Activated CD4-positive, alpha-beta T cell treated with anti-CD3 and anti-CD28 coated beads, Interleukin-2, amount 10 ng/mL, durations not matched to agents 24 days and 14 days (primary cell): Measurements from ENCODE around the gene CARD8. TPM values are rescaled to one million over a fixed set of nuclear protein-coding genes. Genes with fewer than 3 reads are reported as not detected.
A peak's percentile ranks its signal among the peaks of the same experiment; 100 is the strongest.
"Not testable (repeated sequence)": the region's sequence is repeated elsewhere in the genome, so short reads cannot be mapped to it uniquely, and the experiment has no call there.

Source experiments
- DNase-seq: peaks from one replicate; pipeline ENCODE4 v3.0.0; 2022
- H3K27ac Mint-ChIP-seq: one replicate; pipeline ENCODE4 v1.8.0; 2022; ENCODE audit warnings: mild to moderate bottlenecking, mixed read lengths
- H3K27me3 Mint-ChIP-seq: one replicate; pipeline ENCODE4 v1.8.0; 2022; ENCODE audit warnings: mixed read lengths
- H3K36me3 Mint-ChIP-seq: one replicate; pipeline ENCODE4 v1.8.0; 2022; ENCODE audit warnings: low read depth, mild to moderate bottlenecking, mixed read lengths
- H3K4me1 Mint-ChIP-seq: one replicate; pipeline ENCODE4 v1.8.0; 2021; ENCODE audit warnings: mixed read lengths
- H3K4me3 Mint-ChIP-seq: one replicate; pipeline ENCODE4 v1.8.0; 2022; ENCODE audit warnings: mild to moderate bottlenecking, moderate library complexity, mixed read lengths
- H3K9me3 Mint-ChIP-seq: one replicate; pipeline ENCODE4 v1.8.0; 2021; ENCODE audit warnings: mixed read lengths
- intact Hi-C: fragments of 100-400 bp; cut with micrococcal nuclease; formaldehyde crosslinking; loops from one replicate; pipeline ENCODE4 v1.15.1; 2023
- total RNA-seq: library from RNA; stranded (reverse); gene quantifications from 2 replicates; pipeline ENCODE4 v1.2.3, GENCODE V29; 2022

Gene CARD8
- total RNA-seq, 1 donor from 2014 or later = 127 TPM

GRCh38 chr19:48250290-48251025 lies 5.3 kb downstream of the CARD8 start:
- H3K36me3 Mint-ChIP-seq = peaks cover 52% of the 10 kb centered on the region

GRCh38 chr19:48249502-48250014 lies 6.2 kb downstream of the CARD8 start:
- peak overlapping the region; percentile 96 for H3K4me3 Mint-ChIP-seq
- peaks cover 57% of the 10 kb centered on the region for H3K36me3 Mint-ChIP-seq
- H3K27me3 Mint-ChIP-seq = no peaks in the 10 kb centered on the region
- no peaks in the 10 kb centered on the region for H3K9me3 Mint-ChIP-seq
- peaks cover 64% of the 10 kb centered on the region for H3K4me1 Mint-ChIP-seq
- H3K27ac Mint-ChIP-seq = peak overlapping the region; percentile 100
- intact Hi-C loops = loop anchor here (1.0 kb wide), 1 partner anchor 11 kb away; no protein-coding TSS in a partner anchor
- DNase-seq = peak; percentile 92

More at GRCh38 chr19:48250290-48251025, 5.3 kb downstream of the CARD8 start:
- no peaks in the 10 kb centered on the region for H3K27me3 Mint-ChIP-seq
- H3K4me1 Mint-ChIP-seq = peaks cover 63% of the 10 kb centered on the region
- intact Hi-C loops = no loop called here
- H3K4me3 Mint-ChIP-seq = peak overlapping the region; percentile 96
- H3K27ac Mint-ChIP-seq = peak overlapping the region; percentile 83
- no peak for DNase-seq
- H3K9me3 Mint-ChIP-seq = no peaks in the 10 kb centered on the region

- Mint-ChIP-seq H3K27me3 (no peaks in the 10 kb centered on the region), H3K36me3 (peaks cover 56% of the 10 kb centered on the region), H3K4me1 (peaks cover 60% of the 10 kb centered on the region), H3K27ac (peak overlapping the region; percentile 95), H3K9me3 (no peaks in the 10 kb centered on the region), H3K4me3 (peak overlapping the region; percentile 96)
- DNase-seq = no peak
- intact Hi-C loops = no loop called here
These were observed 7.5 kb downstream of the CARD8 start for GRCh38 chr19:48248081-48248833.

GRCh38 chr19:48247212-48247611 lies 8.5 kb downstream of the CARD8 start:
- intact Hi-C loops = no loop called here
- H3K4me1 Mint-ChIP-seq = peaks cover 53% of the 10 kb centered on the region
- H3K27ac Mint-ChIP-seq = peak overlapping the region; percentile 53
- no peak for DNase-seq
- H3K36me3 Mint-ChIP-seq = peaks cover 52% of the 10 kb centered on the region
- H3K27me3 Mint-ChIP-seq = no peaks in the 10 kb centered on the region
- no peaks in the 10 kb centered on the region for H3K9me3 Mint-ChIP-seq
- peak overlapping the region; percentile 35 for H3K4me3 Mint-ChIP-seq

GRCh38 chr19:48246101-48246500 lies 9.6 kb downstream of the CARD8 start:
- H3K36me3 Mint-ChIP-seq = peaks cover 53% of the 10 kb centered on the region
- H3K4me1 Mint-ChIP-seq = peaks cover 51% of the 10 kb centered on the region
- no peaks in the 10 kb centered on the region for H3K9me3 Mint-ChIP-seq
- no peaks in the 10 kb centered on the region for H3K27me3 Mint-ChIP-seq
- peak overlapping the region; percentile 45 for H3K27ac Mint-ChIP-seq
- H3K4me3 Mint-ChIP-seq = peak overlapping the region; percentile 17
- no peak for DNase-seq
- intact Hi-C loops = no loop called here

- DNase-seq = peak; percentile 79
- intact Hi-C loops = loop anchor here (2.0 kb wide), 1 partner anchor 15 kb away; no protein-coding TSS in a partner anchor
- H3K27ac Mint-ChIP-seq = peak overlapping the region; percentile 84
- peaks cover 64% of the 10 kb centered on the region for H3K36me3 Mint-ChIP-seq
- peak overlapping the region; percentile 84 for H3K4me3 Mint-ChIP-seq
- H3K27me3 Mint-ChIP-seq = no peaks in the 10 kb centered on the region
- H3K9me3 Mint-ChIP-seq = no peaks in the 10 kb centered on the region
- peaks cover 42% of the 10 kb centered on the region for H3K4me1 Mint-ChIP-seq
These were observed 11.4 kb downstream of the CARD8 start for GRCh38 chr19:48244281-48244680.

- intact Hi-C loops, H3K27me3 Mint-ChIP-seq, DNase-seq, H3K4me3 Mint-ChIP-seq, H3K9me3 Mint-ChIP-seq: not testable (repeated sequence)
- Mint-ChIP-seq H3K4me1 (peaks cover 35% of the 10 kb centered on the region), H3K27ac (peak overlapping the region; percentile 55), H3K36me3 (peaks cover 65% of the 10 kb centered on the region)
These were observed 13.9 kb downstream of the CARD8 start for GRCh38 chr19:48241771-48242170.

- no peaks in the 10 kb centered on the region for H3K9me3 Mint-ChIP-seq
- peaks cover 24% of the 10 kb centered on the region for H3K4me1 Mint-ChIP-seq
- no peak for DNase-seq
- H3K4me3 Mint-ChIP-seq = no peak overlapping the region
- intact Hi-C loops = no loop called here
- peaks cover 61% of the 10 kb centered on the region for H3K36me3 Mint-ChIP-seq
- H3K27ac Mint-ChIP-seq = peak overlapping the region; percentile 68
- H3K27me3 Mint-ChIP-seq = no peaks in the 10 kb centered on the region
These were observed 16.1 kb downstream of the CARD8 start for GRCh38 chr19:48239582-48240141.

GRCh38 chr19:48239120-48239519 lies 16.6 kb downstream of the CARD8 start:
- no peak overlapping the region for H3K4me3 Mint-ChIP-seq
- H3K27me3 Mint-ChIP-seq = no peaks in the 10 kb centered on the region
- H3K9me3 Mint-ChIP-seq = no peaks in the 10 kb centered on the region
- H3K36me3 Mint-ChIP-seq = peaks cover 61% of the 10 kb centered on the region
- intact Hi-C loops = no loop called here
- peaks cover 19% of the 10 kb centered on the region for H3K4me1 Mint-ChIP-seq
- no peak overlapping the region for H3K27ac Mint-ChIP-seq
- DNase-seq = no peak

GRCh38 chr19:48237057-48237456 lies 18.7 kb downstream of the CARD8 start:
- Mint-ChIP-seq H3K4me1 (peaks cover 20% of the 10 kb centered on the region), H3K9me3 (no peaks in the 10 kb centered on the region), H3K27ac (no peak overlapping the region), H3K27me3 (no peaks in the 10 kb centered on the region), H3K4me3 (no peak overlapping the region), H3K36me3 (peaks cover 72% of the 10 kb centered on the region)
- intact Hi-C loops = no loop called here
- DNase-seq = no peak

GRCh38 chr19:48230555-48231129 lies 25.1 kb downstream of the CARD8 start:
- Mint-ChIP-seq H3K9me3 (no peaks in the 10 kb centered on the region), H3K36me3 (peaks cover 80% of the 10 kb centered on the region), H3K4me1 (peaks cover 23% of the 10 kb centered on the region), H3K27ac (peak overlapping the region; percentile 7), H3K27me3 (no peaks in the 10 kb centered on the region), H3K4me3 (no peak overlapping the region)
- peak; percentile 79 for DNase-seq
- intact Hi-C loops = no loop called here

GRCh38 chr19:48221628-48222027 lies 34.1 kb downstream of the CARD8 start:
- H3K27ac Mint-ChIP-seq = no peak overlapping the region
- peaks cover 61% of the 10 kb centered on the region for H3K36me3 Mint-ChIP-seq

GRCh38 chr19:48220784-48221183 lies 34.9 kb downstream of the CARD8 start:
- H3K36me3 Mint-ChIP-seq = peaks cover 65% of the 10 kb centered on the region
- H3K4me3 Mint-ChIP-seq, intact Hi-C loops, DNase-seq, H3K27me3 Mint-ChIP-seq, H3K9me3 Mint-ChIP-seq, H3K4me1 Mint-ChIP-seq: not testable (repeated sequence)
- peak overlapping the region; percentile 56 for H3K27ac Mint-ChIP-seq

More at GRCh38 chr19:48221628-48222027, 34.1 kb downstream of the CARD8 start:
- H3K4me3 Mint-ChIP-seq = no peak overlapping the region
- H3K9me3 Mint-ChIP-seq = no peaks in the 10 kb centered on the region
- DNase-seq = no peak
- H3K27me3 Mint-ChIP-seq = no peaks in the 10 kb centered on the region
- no peaks in the 10 kb centered on the region for H3K4me1 Mint-ChIP-seq
- intact Hi-C loops = no loop called here
